Lower lobe of right lung (tissue), 2 donors: ENCODE measurements around the gene LRRC4C. TPM values are rescaled to one million over a fixed set of nuclear protein-coding genes. Genes with fewer than 3 reads are reported as not detected.

ENCODE experiments used
- ATAC-seq, 2 donors: fragments of 200-7000 bp; cut with Tn5 transposase; one replicate each; pipeline ENCODE4 v1.9.1; 2020 to 2022; ENCODE audit warnings: mild to moderate bottlenecking in 2 of 2, moderate library complexity in 2 of 2
- DNase-seq: peaks from one replicate; pipeline ENCODE4 v3.0.0-alpha.2; 2020
- H3K27ac ChIP-seq: fragments of 200-600 bp; one replicate; pipeline ENCODE4 v1.8.0; 2022
- H3K27me3 ChIP-seq: fragments of 200-600 bp; one replicate; pipeline ENCODE4 v1.8.0; 2022; ENCODE audit warnings: low read depth
- H3K36me3 ChIP-seq: fragments of 200-600 bp; one replicate; pipeline ENCODE4 v1.8.0; 2022; ENCODE audit warnings: mild to moderate bottlenecking
- H3K4me1 ChIP-seq: fragments of 200-600 bp; one replicate; pipeline ENCODE4 v1.8.0; 2022
- H3K4me3 ChIP-seq: fragments of 200-600 bp; one replicate; pipeline ENCODE4 v1.8.0; 2022; ENCODE audit warnings: mild to moderate bottlenecking
- H3K9me3 ChIP-seq: fragments of 200-600 bp; one replicate; pipeline ENCODE4 v1.8.0; 2022
- CTCF ChIP-seq: fragments of 200-600 bp; IDR thresholded peaks from one replicate; pipeline ENCODE4 v1.8.0; 2022; ENCODE audit warnings: antibody characterized with exemption, mild to moderate bottlenecking
- intact Hi-C: fragments of 100-400 bp; cut with DNase I; formaldehyde crosslinking; loops from one replicate; pipeline ENCODE4 v1.11.0; 2022
- total RNA-seq: library from RNA; stranded (reverse); fragmentation: NEBNext Ultra II Directional; extraction: Animal tissue kit (Norgen Biotek cat#: 25700); gene quantifications from one replicate; pipeline ENCODE4 v1.2.1, GENCODE V29; 2021
- donor health status: DM: no; HTN: yes; CAD: no; lungs with severe emphysema.

The LRRC4C gene
- total RNA-seq, 1 donor from 2014 or later, result 0.86 TPM

- H3K27ac ChIP-seq, result no peak overlapping the region
- H3K9me3 ChIP-seq, result no peaks in the 10 kb centered on the region
- no peak for TF ChIP-seq CTCF
- no peaks in the 10 kb centered on the region for H3K4me1 ChIP-seq
- no peaks in the 10 kb centered on the region for H3K36me3 ChIP-seq
- ATAC-seq (no peak), DNase-seq (no peak)
- H3K27me3 ChIP-seq, result no peaks in the 10 kb centered on the region
- H3K4me3 ChIP-seq, result no peak overlapping the region
- intact Hi-C loops, result no loop called here
Observed at GRCh38 chr11:40130427-40130826, 1329.0 kb downstream of the LRRC4C start.

- H3K4me1 ChIP-seq, result no peaks in the 10 kb centered on the region
- no peak overlapping the region for H3K27ac ChIP-seq
- no peak for ATAC-seq
- no peaks in the 10 kb centered on the region for H3K9me3 ChIP-seq
- no peaks in the 10 kb centered on the region for H3K27me3 ChIP-seq
- intact Hi-C loops, result no loop called here
- H3K36me3 ChIP-seq, result no peaks in the 10 kb centered on the region
- DNase-seq, result no peak
- no peak overlapping the region for H3K4me3 ChIP-seq
- TF ChIP-seq CTCF, result peak; percentile 25
Observed at GRCh38 chr11:40129266-40129665, 1330.2 kb downstream of the LRRC4C start.

- DNase-seq (no peak), ATAC-seq (no peak)
- no peak overlapping the region for H3K27ac ChIP-seq
- no peaks in the 10 kb centered on the region for H3K9me3 ChIP-seq
- no peaks in the 10 kb centered on the region for H3K4me1 ChIP-seq
- intact Hi-C loops, result no loop called here
- H3K36me3 ChIP-seq, result no peaks in the 10 kb centered on the region
- no peaks in the 10 kb centered on the region for H3K27me3 ChIP-seq
- TF ChIP-seq CTCF, result peak; percentile 32
- H3K4me3 ChIP-seq, result no peak overlapping the region
Observed at GRCh38 chr11:40125054-40125453, 1334.4 kb downstream of the LRRC4C start.

- Histone ChIP-seq H3K27me3 (no peaks in the 10 kb centered on the region), H3K4me1 (no peaks in the 10 kb centered on the region), H3K4me3 (no peak overlapping the region), H3K36me3 (no peaks in the 10 kb centered on the region), H3K27ac (no peak overlapping the region), H3K9me3 (no peaks in the 10 kb centered on the region)
- TF ChIP-seq CTCF, result no peak
- DNase-seq, result no peak
- intact Hi-C loops, result no loop called here
- no peak for ATAC-seq
Observed at GRCh38 chr11:40119661-40120060, 1339.8 kb downstream of the LRRC4C start.

- intact Hi-C loops, result no loop called here
- no peak for TF ChIP-seq CTCF
- H3K9me3 ChIP-seq, result no peaks in the 10 kb centered on the region
- no peak overlapping the region for H3K4me3 ChIP-seq
- no peaks in the 10 kb centered on the region for H3K27me3 ChIP-seq
- no peaks in the 10 kb centered on the region for H3K4me1 ChIP-seq
- no peak overlapping the region for H3K27ac ChIP-seq
- no peak for DNase-seq
- H3K36me3 ChIP-seq, result no peaks in the 10 kb centered on the region
- no peak for ATAC-seq
Observed at GRCh38 chr11:40118780-40119179, 1340.7 kb downstream of the LRRC4C start.

GRCh38 chr11:40118026-40118425 lies 1341.4 kb downstream of the LRRC4C start:
- Histone ChIP-seq H3K27ac (no peak overlapping the region), H3K36me3 (no peaks in the 10 kb centered on the region), H3K9me3 (no peaks in the 10 kb centered on the region), H3K4me3 (no peak overlapping the region), H3K4me1 (no peaks in the 10 kb centered on the region), H3K27me3 (no peaks in the 10 kb centered on the region)
- TF ChIP-seq CTCF, result no peak
- ATAC-seq, result no peak
- no peak for DNase-seq
- intact Hi-C loops, result no loop called here
